Cardiac fibroblast (primary cell): Measurements from ENCODE around the gene HINT3.

Experiments used
- DNase-seq, 2 donors: peaks; one replicate each; pipeline versions ENCODE4 v3.0.0 to v3.0.0-alpha.2; 2010; ENCODE audit warnings: low read depth in 2 of 2
- H3K4me3 ChIP-seq, 2 donors: replicated peaks in 1 of 2; 1 replicate in 1 of 2; 2 replicates in 1 of 2; pipeline ENCODE4 v1.5.1; 2011; ENCODE audit warnings: low read depth in 2 of 2, low read length in 2 of 2, mild to moderate bottlenecking in 2 of 2, moderate library complexity in 1 of 2
- TF ChIP-seq, protein P1 (sequence below): IDR thresholded peaks from one replicate; pipeline ENCODE4 v1.5.1; 2011; ENCODE audit warnings: low read depth, mild to moderate bottlenecking, low read length, inconsistent platforms

Gene HINT3

DNA sequence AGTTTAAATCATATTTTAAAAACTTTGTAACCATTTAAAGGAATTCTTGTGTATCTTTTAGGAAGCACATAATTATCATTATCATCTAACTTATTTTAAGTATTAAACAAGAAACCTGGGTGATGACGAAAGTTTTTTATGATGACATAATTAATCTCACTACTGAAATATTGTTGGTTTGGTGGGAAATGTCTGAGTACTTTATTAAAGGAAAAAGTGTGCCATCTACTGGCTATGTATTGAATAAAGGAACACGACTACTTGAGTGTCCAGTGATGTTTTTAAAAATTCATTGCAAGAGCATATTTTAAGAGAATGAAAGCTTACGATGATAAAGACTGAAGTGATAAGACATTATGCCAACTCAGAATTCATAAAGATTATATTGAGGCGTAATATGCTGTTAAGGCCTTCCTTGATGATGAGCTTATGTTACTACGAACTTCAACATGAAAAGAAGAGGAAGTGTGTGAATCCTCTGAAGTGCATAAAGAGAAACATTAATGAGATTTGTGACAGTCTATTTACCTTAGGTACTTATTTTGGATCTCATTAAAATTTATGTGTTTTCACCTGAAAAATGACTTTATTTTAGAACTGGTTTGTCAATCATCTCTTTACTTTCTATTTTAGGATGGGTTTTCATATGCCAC lies 17.8 kb downstream of the HINT3 start:
- TF ChIP-seq, protein P1, sequence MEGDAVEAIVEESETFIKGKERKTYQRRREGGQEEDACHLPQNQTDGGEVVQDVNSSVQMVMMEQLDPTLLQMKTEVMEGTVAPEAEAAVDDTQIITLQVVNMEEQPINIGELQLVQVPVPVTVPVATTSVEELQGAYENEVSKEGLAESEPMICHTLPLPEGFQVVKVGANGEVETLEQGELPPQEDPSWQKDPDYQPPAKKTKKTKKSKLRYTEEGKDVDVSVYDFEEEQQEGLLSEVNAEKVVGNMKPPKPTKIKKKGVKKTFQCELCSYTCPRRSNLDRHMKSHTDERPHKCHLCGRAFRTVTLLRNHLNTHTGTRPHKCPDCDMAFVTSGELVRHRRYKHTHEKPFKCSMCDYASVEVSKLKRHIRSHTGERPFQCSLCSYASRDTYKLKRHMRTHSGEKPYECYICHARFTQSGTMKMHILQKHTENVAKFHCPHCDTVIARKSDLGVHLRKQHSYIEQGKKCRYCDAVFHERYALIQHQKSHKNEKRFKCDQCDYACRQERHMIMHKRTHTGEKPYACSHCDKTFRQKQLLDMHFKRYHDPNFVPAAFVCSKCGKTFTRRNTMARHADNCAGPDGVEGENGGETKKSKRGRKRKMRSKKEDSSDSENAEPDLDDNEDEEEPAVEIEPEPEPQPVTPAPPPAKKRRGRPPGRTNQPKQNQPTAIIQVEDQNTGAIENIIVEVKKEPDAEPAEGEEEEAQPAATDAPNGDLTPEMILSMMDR, result peak; percentile 40
- DNase-seq, result peak; percentile 81 to 83

GRCh38 chr6:125979101-125979500 lies 22.5 kb downstream of the HINT3 start:
- no peak for DNase-seq
- TF ChIP-seq, protein P1, result no peak
- H3K4me3 ChIP-seq, result no peak overlapping the region

More for the DNA sequence above, 17.8 kb downstream of the HINT3 start:
- H3K4me3 ChIP-seq, result no peak overlapping the region

- H3K4me3 ChIP-seq, result no peak overlapping the region
- TF ChIP-seq, protein P1, result no peak
- DNase-seq, result no peak
Measured at GRCh38 chr6:125981571-125982185, 25.1 kb downstream of the HINT3 start.

DNA sequence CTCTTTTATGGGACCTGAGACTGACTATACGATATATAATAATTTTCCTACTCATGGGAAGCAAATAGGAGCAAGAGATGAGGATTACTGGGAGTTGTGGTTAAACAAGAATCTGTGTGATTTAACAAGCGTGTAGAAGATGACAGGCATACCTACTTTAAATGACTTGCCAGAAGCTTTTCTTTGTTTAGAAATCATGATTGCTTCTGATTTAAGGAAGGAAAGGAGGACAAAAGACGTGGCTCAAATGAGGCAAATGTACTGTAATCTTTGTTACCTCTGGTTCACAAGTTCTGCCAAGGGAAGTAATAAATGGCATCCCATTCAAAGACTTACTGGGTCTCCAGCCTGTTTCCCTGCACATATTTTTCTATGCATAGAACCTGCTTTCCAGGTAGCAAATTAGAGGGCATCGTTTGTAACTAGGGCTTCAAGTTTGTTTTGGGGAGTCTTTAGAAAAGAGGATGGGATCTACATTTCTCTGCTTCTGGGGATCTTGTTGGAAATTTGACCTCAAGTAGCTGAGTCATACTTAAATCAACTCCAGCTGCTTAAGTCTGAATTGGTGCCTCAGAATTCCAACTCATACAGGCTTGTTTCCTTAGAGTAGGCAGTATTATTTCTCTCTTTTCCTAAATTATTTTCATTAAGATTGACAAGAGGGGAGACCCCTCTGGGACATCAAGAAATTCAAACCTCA lies 26.8 kb downstream of the HINT3 start:
- TF ChIP-seq, protein P1, result no peak
- DNase-seq, result peak; percentile 66 to 74

DNA sequence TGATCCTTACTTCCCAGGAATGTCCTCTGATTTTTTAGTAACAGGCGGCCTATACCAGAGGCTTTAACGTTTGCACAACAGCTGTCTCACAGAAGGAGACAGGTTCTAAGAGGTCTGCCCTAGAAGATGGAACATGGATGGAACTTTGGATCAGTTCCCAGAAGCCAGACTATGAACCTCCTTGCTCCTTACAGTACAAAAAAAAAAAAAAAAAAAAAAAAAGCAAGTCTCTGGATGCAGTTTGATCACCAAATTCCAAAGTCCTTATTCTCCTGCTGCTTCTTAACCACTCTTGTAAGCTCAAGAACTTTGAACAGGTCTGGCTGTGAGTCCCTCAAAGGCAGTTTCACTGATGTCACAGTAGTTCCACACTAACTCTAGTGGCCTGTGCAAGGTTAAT lies 27.7 kb downstream of the HINT3 start:
- peak; percentile 29 to 33 for DNase-seq

More for the DNA sequence above, 26.8 kb downstream of the HINT3 start:
- no peak overlapping the region for H3K4me3 ChIP-seq

GRCh38 chr6:125985522-125985921 lies 29.0 kb downstream of the HINT3 start:
- TF ChIP-seq, protein P1, result no peak
- DNase-seq, result no peak
- peak overlapping the region; percentile 96 to 98 for H3K4me3 ChIP-seq

More for the DNA sequence above, 27.7 kb downstream of the HINT3 start:
- TF ChIP-seq, protein P1, result no peak
- H3K4me3 ChIP-seq, result no peak overlapping the region
